Kidney (tissue), 14 donors: ENCODE results near the gene HRAS. TPM values are rescaled to one million over a fixed set of nuclear protein-coding genes. Genes with fewer than 3 reads are reported as not detected.

Experiments
- DNase-seq, 5 donors: peaks; one replicate each; pipeline ENCODE4 v3.0.0-alpha.2; 2013 to 2020
- FAIRE-seq: peaks from 2 replicates; lab custom pipeline; 2012; peaks lifted over from hg19 to GRCh38; lab: Jason Lieb, UNC
- H3K27ac ChIP-seq, 2 donors: one replicate each; pipeline ENCODE4 v1.7.0; 2013; ENCODE audit warnings: low read depth in 2 of 2, low read length in 2 of 2, inconsistent platforms in 1 of 2
- H3K27me3 ChIP-seq: one replicate; pipeline ENCODE4 v1.7.1; 2013; ENCODE audit warnings: low read length, inconsistent platforms; ENCODE audit not compliant: control insufficient read depth, insufficient read depth
- H3K36me3 ChIP-seq, 3 donors: one replicate each; pipeline versions ENCODE4 v1.7.0 to v1.7.1; 2013; ENCODE audit warnings: low read length in 3 of 3, control low read depth in 1 of 3, inconsistent platforms in 1 of 3; ENCODE audit not compliant: insufficient read depth in 3 of 3, control insufficient read depth in 2 of 3
- H3K4me1 ChIP-seq, 3 donors: one replicate each; pipeline versions ENCODE4 v1.7.0 to v1.7.1; 2013; ENCODE audit warnings: low read length in 3 of 3, inconsistent platforms in 1 of 3, low read depth in 1 of 3; ENCODE audit not compliant: control insufficient read depth in 2 of 3, insufficient read depth in 2 of 3
- H3K4me3 ChIP-seq, 3 donors: one replicate each; pipeline versions ENCODE4 v1.7.0 to v1.8.1; 2013; ENCODE audit warnings: low read length in 3 of 3, control low read depth in 1 of 3, inconsistent platforms in 1 of 3
- H3K9ac ChIP-seq, 3 donors: one replicate each; pipeline versions ENCODE4 v1.7.0 to v1.7.1; 2013; ENCODE audit warnings: low read length in 3 of 3, control low read depth in 1 of 3, inconsistent platforms in 1 of 3
- H3K9me3 ChIP-seq, 3 donors: one replicate each; pipeline versions ENCODE4 v1.7.0 to v1.7.1; 2013; ENCODE audit warnings: low read length in 3 of 3, control low read depth in 1 of 3, inconsistent platforms in 1 of 3; ENCODE audit not compliant: control insufficient read depth in 2 of 3, insufficient read depth in 1 of 3
- CTCF ChIP-seq: IDR thresholded peaks from 3 replicates; pipeline ENCODE4 v1.5.1; 2012; ENCODE audit warnings: mild to moderate bottlenecking, moderate library complexity, borderline replicate concordance; ENCODE audit not compliant: insufficient read depth; ENCODE audit errors: extremely low read depth
- intact Hi-C: fragments of 100-400 bp; cut with DNase I; formaldehyde crosslinking; loops from one replicate; pipeline ENCODE4 v1.11.1; 2022
- polyA plus RNA-seq: library from polyadenylated mRNA; stranded (reverse); fragments of 350-450 nt; fragmentation: Illumina TruSeq; extraction: RNeasy Lipid Tissue Mini Kit (QIAGEN cat#74804); gene quantifications from one replicate; pipeline ENCODE4 v1.2.3, GENCODE V29; 2014; ENCODE audit warnings: low read depth, low replicate concordance; ENCODE audit not compliant: insufficient read depth
- total RNA-seq: library from RNA; stranded (reverse); fragmentation: NEBNext Ultra II Directional; extraction: Animal tissue kit (Norgen Biotek cat#: 25700); gene quantifications from one replicate; pipeline ENCODE4 v1.2.1, GENCODE V29; 2021
- donor health status: control.
- donor health status: control.
- donor health status: control.
- donor health status: control.
- donor health status: control.
- donor health status: DM: yes; HTN: yes; CAD: no.
- donor health status: Normal renal cell carcinoma (clear cell type).

HRAS gene
- total and polyA plus RNA-seq, 2 donors from 2014 or later = 66.1 to 100 TPM

DNA sequence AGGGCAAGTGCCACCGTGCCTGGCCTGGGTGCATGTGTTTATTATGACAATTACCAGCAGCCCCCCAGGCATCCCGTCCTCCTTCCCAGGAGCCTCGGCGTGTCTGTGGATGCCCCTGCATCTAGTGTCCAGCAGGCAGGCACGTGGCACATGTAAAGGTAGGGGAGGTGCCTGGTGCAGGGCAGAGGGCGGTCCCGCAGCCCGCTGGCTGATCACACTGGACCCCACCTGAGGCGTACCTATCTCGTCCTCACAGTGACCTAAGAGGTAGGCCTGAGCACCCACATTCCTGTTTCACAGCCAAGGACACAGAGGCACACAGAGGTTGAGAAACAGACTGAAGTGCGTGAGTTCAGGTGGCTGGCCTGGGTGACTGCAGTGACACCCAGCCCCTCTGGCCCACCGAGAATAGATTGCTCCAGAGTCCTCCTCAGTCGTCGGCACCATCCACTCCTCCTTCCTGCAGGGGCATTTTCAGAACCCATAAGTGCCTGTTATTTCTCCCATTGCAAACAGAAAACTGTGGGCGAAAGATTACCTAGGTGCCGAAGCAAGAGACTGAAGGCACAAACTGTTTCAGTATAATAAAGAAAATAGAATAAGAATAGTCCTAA is 37.9 kb upstream of the HRAS start:
- H3K4me3 ChIP-seq = no peak overlapping the region

GRCh38 chr11:571802-572185 is 36.4 kb upstream of the HRAS start:
- Histone ChIP-seq H3K27ac (no peak overlapping the region), H3K36me3 (no peaks in the 10 kb centered on the region), H3K9ac (no peak overlapping the region), H3K4me3 (no peak overlapping the region), H3K4me1 (peaks cover 0 to 25% (median 8%) of the 10 kb centered on the region in 3 donors), H3K9me3 (no peaks in the 10 kb centered on the region), H3K27me3 (no peaks in the 10 kb centered on the region)
- intact Hi-C loops = no loop called here
- no peak for FAIRE-seq
- TF ChIP-seq CTCF = no peak
- peak in 1 of 5 donors; percentile 62 for DNase-seq

More for the DNA sequence above, 37.9 kb upstream of the HRAS start:
- Histone ChIP-seq H3K9me3 (no peaks in the 10 kb centered on the region), H3K27me3 (no peaks in the 10 kb centered on the region), H3K27ac (no peak overlapping the region), H3K4me1 (peaks cover 0 to 35% (median 17%) of the 10 kb centered on the region in 3 donors), H3K36me3 (no peaks in the 10 kb centered on the region), H3K9ac (no peak overlapping the region)
- peak in 2 of 5 donors; percentile 60 to 76 for DNase-seq
- no peak for FAIRE-seq
- TF ChIP-seq CTCF = no peak
- intact Hi-C loops = no loop called here

DNA sequence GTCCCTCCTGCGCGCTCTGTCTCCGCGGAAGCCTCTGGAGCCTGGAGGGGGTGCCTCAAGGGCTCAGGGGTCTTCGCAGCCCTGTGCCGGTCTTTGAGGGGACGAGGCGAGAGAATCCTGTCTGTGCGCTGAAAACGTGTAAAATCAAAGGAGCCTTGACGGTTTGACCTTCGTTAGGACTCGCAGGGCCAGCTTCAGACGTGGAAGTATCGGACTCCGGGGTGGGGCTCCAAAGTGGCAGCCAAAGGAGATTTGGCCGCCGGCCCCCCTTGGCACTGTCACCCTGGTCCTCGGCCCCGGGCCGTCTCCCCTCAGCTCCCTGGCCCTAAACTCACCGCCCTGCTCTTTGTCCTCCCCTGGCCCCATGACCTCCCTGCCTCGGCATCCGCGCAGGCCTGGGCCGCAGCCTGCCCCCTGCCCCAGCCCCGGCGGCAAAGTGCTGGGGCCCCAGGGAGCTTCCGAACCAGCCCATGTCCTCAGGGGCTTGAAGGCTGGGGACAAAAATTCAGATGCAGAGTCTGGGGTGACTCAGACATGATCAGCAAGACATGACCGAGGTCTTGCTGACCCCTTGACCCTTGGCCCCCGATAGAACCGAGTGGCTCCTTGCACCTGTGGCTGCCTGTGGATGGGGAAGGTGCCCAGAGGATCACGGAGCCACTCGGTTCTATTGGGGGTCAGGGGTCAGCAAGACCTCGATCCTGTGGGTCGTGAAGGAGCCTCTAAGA is 33.9 kb upstream of the HRAS start:
- Histone ChIP-seq H3K27ac (no peak overlapping the region), H3K4me1 (peaks cover 0 to 21% (median 8%) of the 10 kb centered on the region in 3 donors), H3K36me3 (no peaks in the 10 kb centered on the region), H3K27me3 (no peaks in the 10 kb centered on the region), H3K9ac (peak overlapping the region in 1 of 3 donors; percentile 69), H3K9me3 (no peaks in the 10 kb centered on the region), H3K4me3 (peak overlapping the region in 2 of 3 donors; percentile 48 to 60)
- no peak for FAIRE-seq
- DNase-seq = peak in 2 of 5 donors; percentile 79 to 82
- intact Hi-C loops = no loop called here
- TF ChIP-seq CTCF = no peak
